GM18505 (cell line): ENCODE data around the gene IGFALS.

Experiments used
- ATAC-seq: cut with Tn5 transposase; IDR thresholded peaks from one replicate; pipeline ENCODE4 v1.9.1; 2021; ENCODE audit not compliant: unreplicated experiment
- POLR2A ChIP-seq: IDR thresholded peaks from 4 replicates; pipeline ENCODE4 v1.6.1; 2011; ENCODE audit warnings: borderline replicate concordance; ENCODE audit not compliant: insufficient read depth, insufficient read length; ENCODE audit errors: extremely low read depth

IGFALS gene

DNA sequence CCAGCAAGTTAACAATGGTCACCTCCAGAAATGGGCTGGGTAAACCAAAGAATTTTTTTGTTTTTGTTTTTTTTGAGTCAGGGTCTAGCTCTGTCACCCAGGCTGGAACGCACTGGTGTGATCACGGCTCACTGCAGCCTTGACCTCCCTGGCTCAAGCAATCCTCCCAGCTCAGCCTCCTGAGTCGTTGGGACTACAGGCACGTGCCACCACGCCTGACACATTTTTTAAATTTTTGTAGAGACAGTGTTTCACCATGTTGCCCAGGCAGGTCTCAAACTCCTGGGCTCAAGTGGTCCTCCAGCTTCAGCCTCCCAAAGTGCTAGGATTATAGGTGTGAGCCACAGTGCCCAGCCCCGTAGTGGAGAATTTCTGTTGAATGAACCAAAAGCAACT, 12.8 kb downstream of the IGFALS start:
- no peak for ATAC-seq
- no peak for TF ChIP-seq POLR2A

GRCh38 chr16:1779741-1780676, 13.5 kb downstream of the IGFALS start:
- no peak for TF ChIP-seq POLR2A
- no peak for ATAC-seq

- ATAC-seq: no peak
- TF ChIP-seq POLR2A: no peak
Observed at GRCh38 chr16:1779234-1779701, 14.2 kb downstream of the IGFALS start.

DNA sequence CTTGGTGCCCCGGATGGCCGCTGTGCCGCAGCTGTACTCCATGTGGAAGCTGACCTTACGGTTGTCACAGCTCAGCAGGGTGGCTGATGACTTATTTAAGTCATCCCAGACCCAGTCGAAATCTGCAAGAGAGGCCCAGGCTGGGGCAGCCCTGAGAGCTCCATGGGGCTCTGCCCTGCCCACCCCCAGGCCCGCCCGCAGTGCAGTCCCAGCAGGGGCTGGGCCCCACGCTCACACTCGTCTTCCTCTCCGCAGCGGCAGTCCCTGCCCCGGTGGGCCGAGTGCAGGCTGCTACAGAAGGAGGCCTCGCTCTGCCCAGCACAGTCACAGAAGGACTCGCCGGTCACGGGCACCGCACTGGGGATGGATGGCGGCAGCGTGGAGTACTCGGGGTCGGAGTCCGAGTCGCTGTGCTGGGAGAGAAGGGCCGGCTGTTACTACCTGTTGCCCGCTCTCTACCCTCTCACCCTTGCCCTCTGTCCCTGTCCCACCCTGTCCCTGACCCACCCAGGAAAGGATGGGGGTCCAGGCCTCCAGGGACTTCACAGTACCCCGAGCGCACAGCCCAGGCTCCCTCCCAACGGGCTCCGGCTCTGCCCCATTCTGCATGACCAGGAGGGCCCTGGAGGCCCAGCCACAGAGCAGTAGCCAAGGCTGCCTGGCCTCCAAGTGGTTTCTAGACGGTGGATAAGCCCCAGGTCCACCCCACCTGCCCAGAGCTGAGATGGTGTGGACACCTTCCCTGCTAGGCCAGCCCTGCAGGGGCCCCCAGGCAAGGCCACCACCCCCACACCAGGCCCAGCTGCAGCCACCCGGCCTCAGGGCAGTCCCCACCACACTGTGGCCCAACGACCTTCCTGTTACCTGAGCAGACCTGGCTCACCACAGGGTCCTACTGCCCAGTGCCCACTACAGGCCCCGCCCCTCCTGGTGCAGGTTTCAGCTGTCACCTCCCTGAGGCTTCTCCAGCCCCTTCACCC, 15.0 kb downstream of the IGFALS start:
- ATAC-seq: no peak
- no peak for TF ChIP-seq POLR2A

GRCh38 chr16:1777375-1778199, 15.9 kb downstream of the IGFALS start:
- ATAC-seq: no peak
- no peak for TF ChIP-seq POLR2A

GRCh38 chr16:1776991-1777374, 16.5 kb downstream of the IGFALS start:
- no peak for ATAC-seq
- no peak for TF ChIP-seq POLR2A

DNA sequence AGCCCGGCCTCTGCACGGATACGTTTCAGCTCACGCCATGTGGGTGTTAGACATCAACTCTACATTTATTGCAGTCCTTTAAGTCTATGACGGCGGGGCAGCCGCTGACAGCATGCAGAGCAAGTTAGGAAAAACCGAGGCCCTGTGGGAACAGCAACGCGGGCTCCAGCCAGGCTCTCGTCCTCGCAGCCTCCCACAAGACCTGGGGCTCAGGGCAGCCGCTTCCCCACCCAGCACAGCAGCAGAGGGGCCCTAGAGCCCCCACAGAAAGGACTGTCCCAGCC, 16.9 kb downstream of the IGFALS start:
- ATAC-seq: no peak

DNA sequence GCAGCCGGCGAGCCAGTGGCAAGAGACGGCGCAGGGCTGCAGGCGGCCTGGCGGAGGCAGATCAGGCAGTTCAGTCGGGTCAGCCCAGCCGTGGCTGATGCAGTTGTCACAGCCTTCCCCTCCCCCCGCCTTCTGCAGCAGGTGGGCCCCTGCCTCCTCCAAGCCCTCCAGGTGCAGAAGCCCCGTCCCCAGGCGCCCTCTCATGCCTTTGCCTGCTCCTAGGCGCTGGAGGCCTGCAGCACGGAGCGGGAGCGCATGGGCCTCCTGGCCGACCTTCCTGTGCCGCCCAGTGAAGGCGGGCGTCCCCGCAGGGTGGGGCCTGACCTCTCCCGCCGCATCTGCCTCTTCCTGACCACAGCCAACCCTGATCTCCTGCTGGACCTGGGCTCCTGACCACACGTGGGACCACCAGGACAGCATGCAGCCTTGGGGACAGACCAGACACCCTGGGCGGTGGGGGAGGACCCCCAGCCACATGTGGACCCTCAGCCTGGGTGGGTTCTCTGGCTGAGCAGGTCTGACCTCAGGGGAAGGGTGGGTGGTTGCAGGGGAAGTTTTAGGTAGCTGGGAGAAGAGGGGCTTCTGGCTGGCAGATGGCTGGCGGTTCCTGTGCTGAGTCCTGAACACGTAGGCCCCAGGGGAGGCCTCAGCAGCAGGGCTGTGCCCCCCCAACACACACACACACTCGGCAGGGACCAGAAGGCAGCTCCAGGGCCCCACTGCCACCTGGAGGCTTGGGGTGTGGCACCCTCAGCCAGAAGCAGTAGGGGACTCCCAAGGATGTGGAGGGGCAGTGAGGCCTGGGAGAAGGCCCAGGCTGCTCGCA, 17.4 kb downstream of the IGFALS start:
- TF ChIP-seq POLR2A: no peak
- no peak for ATAC-seq

More for the DNA sequence above, 16.9 kb downstream of the IGFALS start:
- TF ChIP-seq POLR2A: no peak

- ATAC-seq: no peak
- no peak for TF ChIP-seq POLR2A
Observed at GRCh38 chr16:1775006-1775845, 18.3 kb downstream of the IGFALS start.

- TF ChIP-seq POLR2A: no peak
- no peak for ATAC-seq
Observed at GRCh38 chr16:1774448-1774780, 19.1 kb downstream of the IGFALS start.

DNA sequence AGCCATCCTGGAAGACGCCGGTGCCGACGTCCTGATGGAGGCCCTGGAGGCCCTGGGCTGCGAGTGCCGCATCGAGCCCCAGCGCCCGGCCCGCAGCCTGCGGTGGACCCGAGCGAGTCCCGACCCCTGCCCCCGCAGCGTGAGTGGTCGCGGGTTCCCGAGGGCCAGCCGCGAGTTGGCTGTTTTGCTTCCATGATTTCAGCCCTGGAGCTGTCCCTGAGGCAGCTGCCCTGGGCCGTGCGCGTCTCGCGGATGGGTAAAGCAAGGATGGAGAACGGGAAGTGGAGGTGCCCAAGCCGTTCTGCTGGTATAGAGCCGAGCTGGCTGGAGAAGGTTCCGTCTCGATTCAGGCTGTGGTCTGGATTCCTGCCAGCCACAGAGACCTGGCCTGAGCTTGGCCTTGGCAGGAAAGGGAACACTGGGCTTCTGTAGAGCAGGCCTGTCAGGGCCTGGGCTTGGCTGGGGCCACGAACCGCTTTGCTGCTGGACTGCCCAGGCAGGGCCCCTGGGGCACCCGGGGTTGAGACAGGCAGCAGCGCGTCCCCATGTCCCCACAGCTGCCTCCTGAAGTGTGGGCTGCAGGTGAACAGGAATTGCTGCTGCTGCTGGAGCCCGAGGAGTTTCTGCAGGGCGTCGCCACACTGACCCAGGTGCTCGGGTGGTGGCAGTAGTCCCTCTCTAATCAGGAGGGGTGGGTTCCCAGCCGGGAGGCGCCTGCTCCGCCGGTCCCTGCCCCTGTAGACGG, 19.6 kb downstream of the IGFALS start:
- no peak for ATAC-seq

More for the DNA sequence above, 19.6 kb downstream of the IGFALS start:
- no peak for TF ChIP-seq POLR2A
